GM12891 (cell line): ENCODE results near the gene GPR180.

Experiments used
- POLR2A ChIP-seq: IDR thresholded peaks from 2 replicates; pipeline ENCODE4 v1.6.1; 2011; ENCODE audit warnings: low read depth, low read length, control low read depth
- POLR2AphosphoS5 ChIP-seq: IDR thresholded peaks from 2 replicates; pipeline ENCODE4 v1.6.1; 2011; ENCODE audit warnings: low read depth, low read length, control low read depth
- SPI1 ChIP-seq: IDR thresholded peaks from 2 replicates; pipeline ENCODE4 v1.6.1; 2011; ENCODE audit warnings: low read depth, low read length, control low read depth

DNA sequence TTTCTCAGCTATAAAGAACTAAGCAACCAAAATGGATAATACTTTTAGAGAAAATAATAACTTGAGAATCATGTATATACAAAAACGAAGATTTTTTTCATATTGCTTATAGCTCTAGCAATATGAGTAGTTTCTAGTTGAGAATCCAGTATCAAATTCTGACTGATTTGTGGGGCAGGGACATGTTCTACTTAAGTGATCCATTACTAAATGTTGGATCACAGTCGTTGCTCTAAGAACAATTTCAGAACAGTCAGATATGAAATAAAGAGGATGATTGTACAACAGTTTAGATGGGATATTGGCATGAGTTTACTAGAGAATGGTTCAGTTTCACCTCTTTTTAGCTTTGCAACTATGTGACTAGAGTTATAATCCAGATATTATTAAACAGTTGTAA lies 70.7 kb downstream of the GPR180 start:
- no peak for TF ChIP-seq POLR2A
- TF ChIP-seq SPI1 = no peak
- no peak for TF ChIP-seq POLR2AphosphoS5
